HG02981 (cell line): ENCODE results near the gene ZFP3.
"Not testable (repeated sequence)": the region's sequence is repeated elsewhere in the genome, so short reads cannot be mapped to it uniquely, and the experiment has no call there.

ENCODE experiments used
- ATAC-seq: cut with Tn5 transposase; IDR thresholded peaks from one replicate; pipeline ENCODE4 v1.9.1; 2021; ENCODE audit warnings: mild to moderate bottlenecking, moderate library complexity; ENCODE audit not compliant: unreplicated experiment

Gene ZFP3

GRCh38 chr17:5077275-5077674, 992 bp upstream of the ZFP3 start:
- ATAC-seq = not testable (repeated sequence)

- ATAC-seq = no peak
Observed at GRCh38 chr17:5077781-5078105, 524 bp upstream of the ZFP3 start.

- no peak for ATAC-seq
Observed at GRCh38 chr17:5080591-5080990, 2.3 kb downstream of the ZFP3 start.

- no peak for ATAC-seq
Observed at GRCh38 chr17:5092218-5093010, 14.1 kb downstream of the ZFP3 start.

- ATAC-seq = no peak
Observed at GRCh38 chr17:5096731-5097100, 18.4 kb downstream of the ZFP3 start.

- ATAC-seq = no peak
Observed at GRCh38 chr17:5097101-5097834, 19.0 kb downstream of the ZFP3 start.

GRCh38 chr17:5099271-5099670, 21.0 kb downstream of the ZFP3 start:
- no peak for ATAC-seq

GRCh38 chr17:5100832-5101231, 22.6 kb downstream of the ZFP3 start:
- no peak for ATAC-seq

GRCh38 chr17:5110816-5111215, 32.5 kb downstream of the ZFP3 start:
- ATAC-seq = no peak

GRCh38 chr17:5111402-5112204, 33.3 kb downstream of the ZFP3 start, which contains the start of gene ZNF232:
ZNF232 (minus strand) TSS chr17:5111878; CDS start chr17:5111822, 56 bp downstream.
- peak; percentile 74 for ATAC-seq

- ATAC-seq = no peak
Observed at GRCh38 chr17:5115673-5116651, 37.7 kb downstream of the ZFP3 start, which contains the start of gene USP6. USP6 (plus strand) TSS chr17:5116032; CDS start chr17:5130368, 14,336 bp downstream.

GRCh38 chr17:5118219-5118618, 40.0 kb downstream of the ZFP3 start:
- no peak for ATAC-seq

- ATAC-seq = no peak
Observed at GRCh38 chr17:5120036-5120435, 41.8 kb downstream of the ZFP3 start.

- ATAC-seq = not testable (repeated sequence)
Observed at GRCh38 chr17:5120436-5121185, 42.3 kb downstream of the ZFP3 start.

- no peak for ATAC-seq
Observed at GRCh38 chr17:5121186-5121841, 43.0 kb downstream of the ZFP3 start.

- ATAC-seq = not testable (repeated sequence)
Observed at GRCh38 chr17:5122056-5122455, 43.8 kb downstream of the ZFP3 start.

- no peak for ATAC-seq
Observed at GRCh38 chr17:5122586-5123342, 44.5 kb downstream of the ZFP3 start.
